Measurements from ENCODE around the gene ADGRG6. TPM values are rescaled to one million over a fixed set of nuclear protein-coding genes. Genes with fewer than 3 reads are reported as not detected.

The ADGRG6 gene
- total RNA-seq, 1 donor from 2014 or later = 35.3 TPM

GRCh38 chr6:142265476-142265875, 36.3 kb upstream of the ADGRG6 start:
- no peak overlapping the region for H3K4me3 ChIP-seq (ENCODE audit: low read depth, low read length)
- no peak for TF ChIP-seq CTCF (conservative IDR thresholded peaks at IDR 0.05; ENCODE audit: low read depth, low read length)
- DNase-seq (ENCODE audit: low read depth) = no peak

- no peak overlapping the region for H3K4me3 ChIP-seq (ENCODE audit: low read depth, low read length)
- no peak for DNase-seq (ENCODE audit: low read depth)
- TF ChIP-seq CTCF (conservative IDR thresholded peaks at IDR 0.05; ENCODE audit: low read depth, low read length) = no peak
These were observed 35.7 kb upstream of the ADGRG6 start for GRCh38 chr6:142266060-142266459.

- DNase-seq (ENCODE audit: low read depth) = no peak
- no peak for TF ChIP-seq CTCF (conservative IDR thresholded peaks at IDR 0.05; ENCODE audit: low read depth, low read length)
- no peak overlapping the region for H3K4me3 ChIP-seq (ENCODE audit: low read depth, low read length)
These were observed 30.3 kb upstream of the ADGRG6 start for GRCh38 chr6:142271476-142271875.

GRCh38 chr6:142274656-142275055, 27.2 kb upstream of the ADGRG6 start:
- DNase-seq (ENCODE audit: low read depth) = no peak
- TF ChIP-seq CTCF (conservative IDR thresholded peaks at IDR 0.05; ENCODE audit: low read depth, low read length) = no peak
- H3K4me3 ChIP-seq (ENCODE audit: low read depth, low read length) = no peak overlapping the region

GRCh38 chr6:142275236-142276006, 26.4 kb upstream of the ADGRG6 start:
- H3K4me3 ChIP-seq (ENCODE audit: low read depth, low read length) = no peak overlapping the region
- no peak for TF ChIP-seq CTCF (conservative IDR thresholded peaks at IDR 0.05; ENCODE audit: low read depth, low read length)
- no peak for DNase-seq (ENCODE audit: low read depth)

GRCh38 chr6:142276256-142276655, 25.6 kb upstream of the ADGRG6 start:
- no peak for TF ChIP-seq CTCF (conservative IDR thresholded peaks at IDR 0.05; ENCODE audit: low read depth, low read length)
- no peak for DNase-seq (ENCODE audit: low read depth)
- no peak overlapping the region for H3K4me3 ChIP-seq (ENCODE audit: low read depth, low read length)
